HTERT RPE-1 (cell line): ENCODE results near the gene NR3C2.
"Not testable (repeated sequence)": the region's sequence is repeated elsewhere in the genome, so short reads cannot be mapped to it uniquely, and the experiment has no call there.

ENCODE experiments used
- in situ Hi-C: fragments of 300-500 bp; cut with MboI; formaldehyde crosslinking; loops from 4 replicates; pipeline ENCODE4 v1.14.3; 2020; ENCODE audit warnings: low sequenced_read_pairs

The NR3C2 gene

GRCh38 chr4:148116264-148116663, 325.9 kb downstream of the NR3C2 start:
- in situ Hi-C loops, result no loop called here

GRCh38 chr4:148114436-148114835, 327.8 kb downstream of the NR3C2 start:
- in situ Hi-C loops, result no loop called here

- in situ Hi-C loops, result no loop called here
Observed at GRCh38 chr4:148112231-148112982, 329.8 kb downstream of the NR3C2 start.

GRCh38 chr4:148110169-148110568, 332.0 kb downstream of the NR3C2 start:
- in situ Hi-C loops, result no loop called here

- in situ Hi-C loops, result no loop called here
Observed at GRCh38 chr4:148109216-148109615, 333.0 kb downstream of the NR3C2 start.

GRCh38 chr4:148108766-148109165, 333.4 kb downstream of the NR3C2 start:
- in situ Hi-C loops, result no loop called here

- in situ Hi-C loops, result no loop called here
Observed at GRCh38 chr4:148103597-148104355, 338.4 kb downstream of the NR3C2 start.

- in situ Hi-C loops, result no loop called here
Observed at GRCh38 chr4:148101790-148102189, 340.4 kb downstream of the NR3C2 start.

GRCh38 chr4:148101235-148101634, 341.0 kb downstream of the NR3C2 start:
- in situ Hi-C loops, result no loop called here

GRCh38 chr4:148097801-148098200, 344.4 kb downstream of the NR3C2 start:
- in situ Hi-C loops, result no loop called here

- in situ Hi-C loops, result no loop called here
Observed at GRCh38 chr4:148095346-148095923, 346.8 kb downstream of the NR3C2 start.

GRCh38 chr4:148094149-148094548, 348.1 kb downstream of the NR3C2 start:
- in situ Hi-C loops, result no loop called here

- in situ Hi-C loops, result no loop called here
Observed at GRCh38 chr4:148093065-148093464, 349.1 kb downstream of the NR3C2 start.

GRCh38 chr4:148092316-148093014, 349.7 kb downstream of the NR3C2 start:
- in situ Hi-C loops, result no loop called here

GRCh38 chr4:148091896-148092295, 350.3 kb downstream of the NR3C2 start:
- in situ Hi-C loops, result no loop called here

- in situ Hi-C loops, result no loop called here
Observed at GRCh38 chr4:148090503-148091476, 351.4 kb downstream of the NR3C2 start.

GRCh38 chr4:148090029-148090428, 352.2 kb downstream of the NR3C2 start:
- in situ Hi-C loops, result no loop called here

- in situ Hi-C loops, result no loop called here
Observed at GRCh38 chr4:148089624-148090023, 352.6 kb downstream of the NR3C2 start.

- in situ Hi-C loops, result not testable (repeated sequence)
Observed at GRCh38 chr4:148083073-148083472, 359.1 kb downstream of the NR3C2 start.

GRCh38 chr4:148081745-148082144, 360.5 kb downstream of the NR3C2 start:
- in situ Hi-C loops, result no loop called here
